NCI-H187 (cell line): ENCODE measurements around the gene NEDD4L.

Experiments used
- DNase-seq, 2 experiments: peaks; one replicate each; lab custom pipeline; 2025; lab: John Stamatoyannopoulos, UW

NEDD4L gene

DNA sequence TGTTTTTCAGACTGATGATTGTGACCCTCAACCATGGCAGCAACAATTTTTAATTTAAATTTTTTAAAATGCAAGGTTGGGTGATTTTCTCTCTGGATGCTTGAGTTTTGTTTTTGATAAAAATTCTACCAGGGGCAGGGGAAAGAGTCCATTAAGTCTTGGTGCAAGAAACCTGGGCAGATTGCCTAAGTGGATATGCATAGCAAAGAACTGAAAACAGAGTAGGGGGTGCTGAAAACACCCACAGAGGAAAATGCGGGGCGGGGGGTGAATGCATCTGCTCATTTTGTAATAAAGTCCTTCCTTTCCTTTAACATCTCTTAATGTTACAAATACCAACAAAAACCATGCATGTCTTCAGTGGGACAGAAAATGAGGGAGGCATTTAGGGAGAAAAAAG is 138.0 kb downstream of the NEDD4L start:
- no peak for DNase-seq

- DNase-seq = peak; percentile 78 to 85
Measured at GRCh38 chr18:58183226-58183625, 139.2 kb downstream of the NEDD4L start.

- no peak for DNase-seq
Measured at GRCh38 chr18:58186258-58186948, 142.4 kb downstream of the NEDD4L start.

- no peak for DNase-seq
Measured at GRCh38 chr18:58187674-58188073, 143.6 kb downstream of the NEDD4L start.

DNA sequence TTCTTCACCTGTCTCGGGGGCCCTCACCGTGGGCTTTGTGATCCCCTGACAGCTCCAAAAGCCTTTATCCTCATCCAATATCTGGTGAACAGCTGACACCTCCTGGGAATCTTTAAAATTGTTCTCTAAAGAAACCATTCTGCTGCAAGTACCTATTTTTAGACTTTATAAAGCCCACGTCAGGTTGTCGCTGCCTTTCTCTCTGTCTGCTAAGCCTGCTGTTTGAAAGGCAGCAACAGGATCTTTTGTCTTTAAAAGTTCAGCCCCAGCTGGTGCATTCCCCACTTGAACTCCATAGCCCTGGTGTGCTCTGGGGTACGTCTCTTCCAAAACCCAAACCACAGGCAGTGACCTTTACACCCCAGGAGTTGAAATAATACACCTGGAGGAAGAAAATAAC is 145.0 kb downstream of the NEDD4L start:
- peak in 1 of 2 experiments; percentile 53 for DNase-seq

DNA sequence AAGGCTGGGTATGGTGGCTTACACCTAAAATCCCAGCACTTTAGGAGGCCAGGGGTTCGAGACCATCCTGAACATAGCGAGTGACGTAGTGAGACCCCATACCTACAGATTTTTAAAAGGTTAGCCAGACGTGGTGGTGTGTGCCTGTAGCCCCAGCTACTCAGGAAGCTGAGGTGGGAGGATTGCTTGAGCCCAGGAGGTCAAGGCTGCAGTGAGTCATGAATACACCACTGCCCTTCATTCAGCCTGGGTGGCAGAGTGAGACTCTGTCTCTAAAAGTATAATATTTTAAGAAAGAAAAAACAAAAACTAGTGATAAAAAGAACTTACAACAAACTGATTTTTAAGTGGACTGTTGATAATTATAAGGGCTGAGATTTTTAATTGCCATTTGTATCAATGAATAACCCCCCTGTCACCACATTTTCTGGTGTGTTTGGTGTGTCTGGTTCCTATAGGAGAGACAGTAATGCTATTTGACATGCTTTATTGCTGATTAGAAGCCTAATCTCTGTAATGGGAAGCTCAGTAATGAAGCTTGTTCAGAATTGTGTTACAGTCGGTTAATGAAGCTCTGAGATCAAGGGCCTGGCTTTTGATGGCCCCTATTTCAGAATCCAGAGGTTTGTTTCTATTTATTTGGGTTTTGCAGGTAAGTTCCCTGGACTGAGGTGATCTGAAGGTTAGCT is 147.0 kb downstream of the NEDD4L start:
- no peak for DNase-seq

GRCh38 chr18:58191626-58192025 is 147.6 kb downstream of the NEDD4L start:
- no peak for DNase-seq

- no peak for DNase-seq
Measured at GRCh38 chr18:58192519-58192918, 148.5 kb downstream of the NEDD4L start.

GRCh38 chr18:58194028-58194427 is 150.0 kb downstream of the NEDD4L start:
- DNase-seq = no peak

DNA sequence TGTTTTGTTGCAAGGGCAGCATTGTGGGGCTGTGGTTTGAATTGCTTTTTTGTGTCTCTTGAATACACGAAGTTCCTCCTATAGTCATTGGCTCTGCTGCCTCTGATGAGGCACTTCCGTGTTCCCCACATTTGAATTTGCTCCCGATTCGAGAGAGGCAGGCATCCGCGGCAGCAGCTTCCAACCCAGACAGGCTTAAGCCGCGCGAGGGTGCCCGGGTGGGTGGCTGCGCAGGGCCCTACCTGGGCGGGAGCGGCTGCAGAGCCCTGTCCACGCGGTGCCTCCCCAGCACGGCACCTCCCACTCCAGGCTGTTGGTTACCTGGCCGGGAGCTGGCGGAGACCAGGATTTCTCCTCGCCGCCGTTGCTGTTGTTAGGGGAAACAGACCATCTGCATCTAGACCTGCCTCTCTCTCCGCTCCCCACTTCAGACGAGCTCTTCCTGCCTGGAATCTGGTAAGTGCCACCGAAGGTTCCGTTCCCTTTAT is 151.3 kb downstream of the NEDD4L start:
- peak in 1 of 2 experiments; percentile 46 for DNase-seq

DNA sequence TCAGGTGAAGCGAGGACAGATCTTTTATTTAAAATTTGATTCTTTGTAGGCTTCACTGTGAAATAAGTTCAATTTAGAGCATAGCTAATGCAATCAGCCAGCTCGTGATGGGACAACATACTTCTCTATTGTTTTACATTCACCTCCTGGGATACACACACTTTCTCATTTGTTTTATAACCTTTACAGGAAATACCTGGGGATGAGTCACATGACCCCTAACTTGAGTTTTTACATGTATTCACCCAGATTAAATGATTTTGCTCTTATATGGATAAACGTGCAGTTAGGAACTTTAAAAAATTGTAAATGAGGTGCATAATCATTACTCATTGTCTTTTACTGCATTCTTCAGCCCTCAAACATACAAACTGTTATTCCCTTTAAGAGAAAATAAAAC is 152.1 kb downstream of the NEDD4L start:
- no peak for DNase-seq

DNA sequence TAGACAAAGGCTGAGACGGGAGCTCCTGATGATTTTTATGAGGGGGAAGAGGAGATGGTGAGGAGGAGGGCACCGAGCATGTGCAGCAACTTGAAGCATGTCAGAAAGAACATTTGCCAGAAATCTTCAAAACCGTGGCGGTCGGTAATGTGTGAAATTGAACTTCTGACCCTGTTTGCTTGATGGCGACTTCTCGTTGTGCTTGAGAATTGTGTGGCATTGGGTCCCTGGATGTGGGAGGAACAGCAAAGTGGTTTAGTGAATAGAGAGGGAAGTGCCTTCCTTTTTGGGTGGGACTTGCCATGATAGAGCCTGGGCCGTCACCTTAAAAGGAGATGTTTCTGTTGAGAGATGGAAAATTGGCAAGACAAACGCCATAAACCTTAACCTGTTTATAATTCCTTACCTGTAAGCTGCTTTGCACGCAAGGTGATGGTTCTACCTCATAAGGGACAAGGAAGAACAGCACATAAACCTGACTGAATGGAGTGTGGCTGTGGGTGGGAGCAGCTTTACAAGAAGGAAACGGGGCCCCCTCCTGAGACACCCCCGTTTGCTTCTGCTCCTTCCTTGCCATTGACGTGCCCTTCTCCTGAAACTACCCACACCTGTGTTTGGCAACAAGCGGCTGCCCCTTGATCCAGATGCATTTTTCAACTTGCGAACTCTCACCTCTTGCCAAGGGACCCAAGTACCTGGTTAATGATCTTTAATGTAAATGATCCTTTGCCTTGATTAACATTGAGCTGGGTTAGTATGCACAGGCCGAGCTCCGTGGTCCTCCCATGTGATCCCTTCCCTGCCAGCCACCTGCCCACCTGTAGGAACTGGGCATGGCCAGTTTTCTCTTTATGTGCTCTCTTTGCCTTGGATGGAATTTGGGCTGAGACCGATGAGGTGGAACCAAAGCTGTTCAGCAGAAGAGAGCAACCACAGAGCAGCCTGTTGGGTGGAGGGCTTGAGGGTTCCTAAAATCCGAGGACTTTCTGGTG is 153.2 kb downstream of the NEDD4L start:
- no peak for DNase-seq

DNA sequence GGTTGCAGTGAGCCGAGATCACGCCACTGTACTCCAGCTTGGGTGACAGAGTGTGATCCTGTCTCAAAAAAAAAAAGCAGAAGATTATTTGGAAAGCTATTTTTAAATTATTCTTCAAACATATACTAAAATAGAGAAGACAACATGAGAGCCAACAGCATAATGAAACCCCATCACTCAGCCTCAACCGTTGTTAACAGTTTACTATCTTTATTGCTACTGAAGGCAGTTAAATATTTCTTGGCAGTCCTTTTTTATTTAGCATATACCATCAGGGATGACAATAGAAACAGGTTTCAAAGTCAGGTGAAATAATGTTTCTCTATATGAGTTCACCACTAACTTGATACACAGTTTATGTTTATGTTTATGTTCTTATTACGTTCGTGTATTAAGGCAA is 157.2 kb downstream of the NEDD4L start:
- no peak for DNase-seq

GRCh38 chr18:58201733-58202730 is 158.0 kb downstream of the NEDD4L start:
- no peak for DNase-seq

- no peak for DNase-seq
Measured at GRCh38 chr18:58204776-58205442, 160.9 kb downstream of the NEDD4L start.

DNA sequence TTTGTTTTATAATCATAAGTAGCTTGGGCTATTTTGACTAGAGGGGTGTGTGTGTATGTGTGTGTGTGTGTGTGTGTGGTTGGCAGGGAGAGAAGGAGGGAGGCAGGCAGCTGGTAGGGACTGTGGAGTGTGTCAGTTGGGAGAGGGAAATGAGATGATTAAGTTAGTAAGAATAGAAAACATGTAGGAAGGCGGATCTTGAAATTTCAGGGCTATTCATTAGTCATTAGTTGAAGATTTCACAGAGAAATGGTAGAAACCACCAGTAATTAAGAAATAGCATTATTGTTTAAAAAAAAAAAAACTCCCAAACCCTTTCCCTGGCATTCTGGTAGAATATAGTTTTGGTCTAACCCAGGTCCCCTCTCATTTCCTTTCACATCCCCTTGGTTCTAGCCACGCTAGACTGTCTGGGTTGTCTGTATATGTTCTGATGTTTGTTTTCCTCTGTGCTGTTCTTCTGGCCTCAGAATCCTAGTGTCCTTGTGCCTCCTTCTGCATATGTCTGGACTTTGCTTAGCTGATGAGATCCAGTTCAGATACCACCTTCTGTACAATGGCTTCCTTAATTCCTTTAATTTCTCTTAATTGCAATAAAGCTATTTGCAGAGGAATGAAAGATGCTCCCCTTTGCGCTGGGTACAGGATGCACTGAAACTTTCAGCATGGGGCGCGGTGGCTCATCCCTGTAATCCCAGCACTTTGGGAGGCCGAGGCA is 161.6 kb downstream of the NEDD4L start:
- DNase-seq = no peak

- no peak for DNase-seq
Measured at GRCh38 chr18:58207520-58208152, 163.6 kb downstream of the NEDD4L start.

DNA sequence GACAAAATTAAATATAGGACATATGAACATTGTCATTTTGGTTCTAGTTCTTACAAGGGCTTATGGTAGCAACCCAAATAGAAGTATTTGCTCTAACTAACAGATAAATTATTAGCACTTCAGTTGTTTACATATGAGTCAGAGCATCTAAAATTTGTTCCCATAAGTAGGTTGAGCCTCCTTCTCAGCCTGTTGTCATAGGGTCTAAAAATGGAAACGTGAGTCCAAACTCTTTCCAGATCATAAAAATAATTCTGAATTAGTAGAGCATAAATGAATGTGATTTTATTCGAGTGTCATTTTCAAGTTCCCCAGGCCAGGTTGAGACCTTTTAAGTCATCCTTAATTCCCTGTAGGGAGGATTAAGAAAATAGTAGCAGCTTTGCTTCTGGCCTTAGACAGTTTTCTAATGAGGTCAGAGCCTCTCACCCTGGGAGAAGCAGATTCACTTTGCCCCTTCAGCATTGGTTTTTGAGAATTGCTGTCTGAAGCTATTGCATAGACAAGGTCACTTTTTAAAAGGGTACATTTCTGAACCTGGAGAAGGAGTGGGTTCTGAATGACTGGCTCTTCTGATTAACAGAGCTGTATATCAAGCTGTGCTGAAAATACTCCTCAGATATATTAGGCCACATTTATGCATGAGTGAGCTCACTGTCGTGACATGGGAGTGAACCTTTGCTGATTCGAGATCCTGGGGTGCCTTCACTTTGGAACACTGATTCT is 164.3 kb downstream of the NEDD4L start:
- DNase-seq = no peak

- no peak for DNase-seq
Measured at GRCh38 chr18:58209326-58209725, 165.3 kb downstream of the NEDD4L start.
